HepG2 (cell line): ENCODE measurements around the gene TUBB. TPM values are rescaled to one million over a fixed set of nuclear protein-coding genes. Genes with fewer than 3 reads are reported as not detected.

Experiments
- DMTF1 ChIP-seq: sonication (generic); formaldehyde crosslinking; IDR thresholded peaks from 2 replicates; pipeline ENCODE4 v1.4.0; 2020; ENCODE audit warnings: mild to moderate bottlenecking, missing genetic modification reagents
- DNMT1 ChIP-seq: sonication (generic); formaldehyde crosslinking; IDR thresholded peaks from 2 replicates; pipeline ENCODE4 v1.5.1; 2020; ENCODE audit warnings: mild to moderate bottlenecking, missing genetic modification reagents
- ELF3 ChIP-seq: IDR thresholded peaks from 2 replicates; pipeline ENCODE4 v1.6.1; 2016; ENCODE audit warnings: missing genetic modification reagents, missing compliant biosample characterization
- ETV6 ChIP-seq: sonication (generic); formaldehyde crosslinking; conservative IDR thresholded peaks from 2 replicates; pipeline ENCODE4 v1.4.0; 2020; ENCODE audit warnings: missing genetic modification reagents
- PHF21A ChIP-seq: sonication (generic); formaldehyde crosslinking; IDR thresholded peaks from 2 replicates; pipeline ENCODE4 v1.5.0; 2020; ENCODE audit warnings: mild to moderate bottlenecking, missing genetic modification reagents
- RFX5 ChIP-seq: IDR thresholded peaks from 2 replicates; pipeline ENCODE4 v1.6.1; 2011; ENCODE audit warnings: low read depth, low read length, improper control_type of control experiment
- ZHX2 ChIP-seq, 2 experiments: sonication (generic) in 1 of 2; formaldehyde crosslinking in 1 of 2; IDR thresholded peaks; 2 replicates each; pipeline versions ENCODE4 v1.6.1 to v1.9.0; 2014 to 2022; ENCODE audit warnings: antibody characterized with exemption in 1 of 2, borderline replicate concordance in 1 of 2, inconsistent platforms in 1 of 2, low read depth in 1 of 2, missing genetic modification reagents in 1 of 2
- ZNF12 ChIP-seq: sonication (generic); formaldehyde crosslinking; IDR thresholded peaks from 2 replicates; pipeline ENCODE4 v1.5.0; 2020; ENCODE audit warnings: missing genetic modification reagents
- ZNF296 ChIP-seq: sonication (generic); formaldehyde crosslinking; conservative IDR thresholded peaks from 2 replicates; pipeline ENCODE4 v1.5.0; 2020; ENCODE audit warnings: mild to moderate bottlenecking, missing genetic modification reagents
- ZNF318 ChIP-seq: sonication (generic); formaldehyde crosslinking; IDR thresholded peaks from 2 replicates; pipeline ENCODE4 v1.4.0; 2020; ENCODE audit warnings: mild to moderate bottlenecking, missing genetic modification reagents
- ZNF468 ChIP-seq: sonication (generic); formaldehyde crosslinking; IDR thresholded peaks from 2 replicates; pipeline ENCODE4 v1.8.0; 2022; ENCODE audit warnings: mild to moderate bottlenecking, moderate library complexity, missing genetic modification reagents
- polyA plus RNA-seq, 8 experiments: library from polyadenylated mRNA; depleted of rRNA in 3 of 8; stranded (reverse) in 7 of 8; unstranded in 1 of 8; fragments of >200 nt; fragmentation: Illumina TruSeq in 4 of 8; extraction: Trizol in 4 of 8; gene quantifications; 2 replicates each; pipeline versions ENCODE4 v1.2.1 to v1.2.3, GENCODE V29; 2011 to 2016; ENCODE audit warnings: low read depth in 4 of 8, missing spikeins in 1 of 8, mixed read lengths in 1 of 8; ENCODE audit not compliant: insufficient read depth in 1 of 8
- total RNA-seq, 5 experiments: library from RNA; depleted of rRNA; stranded (reverse); fragments of >200 nt; fragmentation: Illumina TruSeq; extraction: Trizol; gene quantifications; 2 replicates each; pipeline ENCODE4 v1.2.3, GENCODE V29; 2016; ENCODE audit warnings: low read depth in 1 of 5

The TUBB gene
- total and polyA plus RNA-seq, 2 of the 13 experiments (the other 11 are each of a cell fraction or from before 2014, with no cell fraction given): 911 to 1,163 TPM

DNA sequence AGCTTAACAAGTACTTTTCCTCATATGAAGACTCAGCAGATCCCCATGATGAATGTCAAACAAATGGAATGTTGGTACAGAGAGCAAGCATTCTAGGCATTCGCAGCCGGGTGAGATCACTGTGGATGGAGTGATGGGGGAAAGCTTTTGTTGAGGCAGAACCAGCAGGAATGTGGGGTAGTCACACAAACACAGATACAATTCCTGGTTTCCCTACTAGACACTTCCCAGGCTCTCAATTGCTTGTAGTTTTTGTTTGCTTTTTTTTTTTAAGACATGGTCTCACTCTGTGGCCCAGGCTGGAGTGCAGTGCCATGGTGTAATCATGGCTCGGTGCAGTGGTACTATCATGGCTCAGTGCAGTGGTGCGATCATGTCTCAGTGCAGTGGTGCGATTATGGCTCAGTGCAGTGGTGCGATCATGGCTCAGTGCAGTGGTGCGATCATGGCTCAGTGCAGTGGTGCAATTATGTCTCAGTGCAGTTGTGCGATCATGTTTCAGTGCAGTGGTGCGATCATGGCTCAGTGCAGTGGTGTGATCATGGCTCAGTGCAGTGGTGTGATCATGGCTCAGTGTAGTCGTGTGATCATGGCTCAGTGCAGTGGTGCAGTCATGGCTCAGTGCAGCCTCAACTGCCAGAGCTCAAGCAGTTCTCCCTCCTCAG is 39.6 kb downstream of the TUBB start (continued):
- peak; percentile 48; the same call in 1 of the 2 replicates for TF ChIP-seq ZNF318 (CRISPR knock-in tag)
- no peak for TF ChIP-seq ZNF468 (CRISPR knock-in tag)
- no peak; the same call in 1 of the 2 replicates for TF ChIP-seq RFX5
- no peak for TF ChIP-seq ETV6
- TF ChIP-seq ZNF296: no peak
- TF ChIP-seq DNMT1 (CRISPR knock-in tag): no peak
- no peak for TF ChIP-seq ZHX2 (IDR thresholded peaks at IDR 0.05; ENCODE audit: low read depth)
- TF ChIP-seq ZHX2 (CRISPR knock-in tag; IDR thresholded peaks at IDR 0.05; ENCODE audit: borderline replicate concordance): no peak
- no peak; the same call in 1 of the 2 replicates for TF ChIP-seq PHF21A (CRISPR knock-in tag)
- TF ChIP-seq DMTF1 (CRISPR knock-in tag): no peak
- peak; percentile 31; the same call in 1 of the 2 replicates for TF ChIP-seq ELF3 (CRISPR knock-in tag)
- TF ChIP-seq ZNF12 (CRISPR knock-in tag): no peak
